Loucy (cell line): ENCODE results near the gene GMPR2.

Experiments used
- CTCF ChIP-seq: fragments of 200-600 bp; sonication (generic); conservative IDR thresholded peaks from 2 replicates; pipeline ENCODE4 v1.5.1; 2014; ENCODE audit warnings: mild to moderate bottlenecking, antibody characterized with exemption, low read length
- EZH2phosphoT487 ChIP-seq: fragments of 200-600 bp; IDR thresholded peaks from 2 replicates; pipeline ENCODE4 v1.6.1; 2018; ENCODE audit warnings: antibody characterized with exemption, mild to moderate bottlenecking, moderate library complexity, borderline replicate concordance

- TF ChIP-seq CTCF (no peak), EZH2phosphoT487 (no peak)
These were observed 44.3 kb upstream of the GMPR2 start, which contains the start of gene IPO4 for GRCh38 chr14:24188251-24189058.
